IPS-20b (cell line): ENCODE measurements around the gene CBLB.

Experiments used
- H3K27ac ChIP-seq: one replicate; pipeline ENCODE4 v1.5.1; 2013; ENCODE audit warnings: low read length
- H3K27me3 ChIP-seq: 2 replicates; pipeline ENCODE4 v1.6.1; 2013; ENCODE audit warnings: mild to moderate bottlenecking, low read length, inconsistent platforms; ENCODE audit not compliant: insufficient read depth
- H3K36me3 ChIP-seq: 2 replicates; pipeline ENCODE4 v1.6.1; 2013; ENCODE audit warnings: low read depth, mild to moderate bottlenecking, inconsistent platforms, low read length, moderate library complexity; ENCODE audit not compliant: insufficient read depth
- H3K4me1 ChIP-seq: 2 replicates; pipeline ENCODE4 v1.6.1; 2013; ENCODE audit warnings: mild to moderate bottlenecking, control low read depth, inconsistent platforms, low read length, moderate library complexity; ENCODE audit not compliant: insufficient read depth
- H3K4me3 ChIP-seq: 2 replicates; pipeline ENCODE4 v1.5.1; 2013; ENCODE audit warnings: mild to moderate bottlenecking, low read length, inconsistent platforms
- H3K9ac ChIP-seq: 2 replicates; pipeline ENCODE4 v1.6.1; 2013; ENCODE audit warnings: low read depth, mild to moderate bottlenecking, inconsistent platforms, low read length, moderate library complexity
- H3K9me3 ChIP-seq: 2 replicates; pipeline ENCODE4 v1.6.1; 2013; ENCODE audit warnings: mild to moderate bottlenecking, low read depth, low read length, inconsistent platforms; ENCODE audit not compliant: insufficient read depth

The CBLB gene

GRCh38 chr3:105843994-105844393, 24.8 kb downstream of the CBLB start:
- Histone ChIP-seq H3K4me1 (peaks cover 13% of the 10 kb centered on the region), H3K9ac (no peak overlapping the region)

GRCh38 chr3:105842943-105843342, 25.9 kb downstream of the CBLB start:
- no peaks in the 10 kb centered on the region for H3K9me3 ChIP-seq
- H3K36me3 ChIP-seq, result no peaks in the 10 kb centered on the region
- peaks cover 16% of the 10 kb centered on the region for H3K4me1 ChIP-seq
- no peak overlapping the region for H3K9ac ChIP-seq
- no peaks in the 10 kb centered on the region for H3K27me3 ChIP-seq
- H3K4me3 ChIP-seq, result no peak overlapping the region
- no peak overlapping the region for H3K27ac ChIP-seq

More at GRCh38 chr3:105843994-105844393, 24.8 kb downstream of the CBLB start:
- Histone ChIP-seq H3K4me3 (no peak overlapping the region), H3K9me3 (no peaks in the 10 kb centered on the region), H3K36me3 (no peaks in the 10 kb centered on the region), H3K27ac (no peak overlapping the region), H3K27me3 (no peaks in the 10 kb centered on the region)

GRCh38 chr3:105842449-105842848, 26.4 kb downstream of the CBLB start:
- Histone ChIP-seq H3K9ac (no peak overlapping the region), H3K4me1 (peaks cover 16% of the 10 kb centered on the region), H3K36me3 (no peaks in the 10 kb centered on the region), H3K4me3 (no peak overlapping the region), H3K9me3 (no peaks in the 10 kb centered on the region), H3K27ac (no peak overlapping the region), H3K27me3 (no peaks in the 10 kb centered on the region)

GRCh38 chr3:105837947-105838346, 30.9 kb downstream of the CBLB start:
- Histone ChIP-seq H3K27ac (no peak overlapping the region), H3K9ac (no peak overlapping the region), H3K4me3 (no peak overlapping the region), H3K9me3 (no peaks in the 10 kb centered on the region), H3K27me3 (no peaks in the 10 kb centered on the region), H3K36me3 (no peaks in the 10 kb centered on the region), H3K4me1 (peaks cover 10% of the 10 kb centered on the region)

GRCh38 chr3:105837143-105837740, 31.6 kb downstream of the CBLB start:
- Histone ChIP-seq H3K9me3 (no peaks in the 10 kb centered on the region), H3K4me3 (no peak overlapping the region), H3K9ac (no peak overlapping the region), H3K27me3 (no peaks in the 10 kb centered on the region), H3K4me1 (peaks cover 10% of the 10 kb centered on the region), H3K36me3 (no peaks in the 10 kb centered on the region), H3K27ac (no peak overlapping the region)

- Histone ChIP-seq H3K9me3 (no peaks in the 10 kb centered on the region), H3K27ac (no peak overlapping the region), H3K4me3 (no peak overlapping the region), H3K27me3 (no peaks in the 10 kb centered on the region), H3K9ac (no peak overlapping the region), H3K36me3 (no peaks in the 10 kb centered on the region), H3K4me1 (peaks cover 10% of the 10 kb centered on the region)
Observed at GRCh38 chr3:105836533-105836932, 32.3 kb downstream of the CBLB start.

GRCh38 chr3:105835606-105836005, 33.2 kb downstream of the CBLB start:
- Histone ChIP-seq H3K9ac (no peak overlapping the region), H3K27me3 (no peaks in the 10 kb centered on the region), H3K4me1 (peaks cover 10% of the 10 kb centered on the region), H3K27ac (no peak overlapping the region), H3K9me3 (no peaks in the 10 kb centered on the region), H3K36me3 (no peaks in the 10 kb centered on the region), H3K4me3 (no peak overlapping the region)

- Histone ChIP-seq H3K4me1 (peaks cover 12% of the 10 kb centered on the region), H3K36me3 (no peaks in the 10 kb centered on the region), H3K9me3 (no peaks in the 10 kb centered on the region), H3K9ac (no peak overlapping the region), H3K27ac (no peak overlapping the region), H3K4me3 (no peak overlapping the region), H3K27me3 (no peaks in the 10 kb centered on the region)
Observed at GRCh38 chr3:105834768-105835167, 34.0 kb downstream of the CBLB start.

GRCh38 chr3:105832644-105833043, 36.2 kb downstream of the CBLB start:
- Histone ChIP-seq H3K4me1 (peaks cover 13% of the 10 kb centered on the region), H3K4me3 (no peak overlapping the region), H3K9ac (no peak overlapping the region)

GRCh38 chr3:105830836-105831235, 38.0 kb downstream of the CBLB start:
- H3K4me1 ChIP-seq, result peaks cover 12% of the 10 kb centered on the region; the same call in 1 of the 2 replicates
- H3K27ac ChIP-seq, result no peak overlapping the region
- no peak overlapping the region for H3K4me3 ChIP-seq
- H3K27me3 ChIP-seq, result no peaks in the 10 kb centered on the region
- H3K9ac ChIP-seq, result no peak overlapping the region
- no peaks in the 10 kb centered on the region for H3K36me3 ChIP-seq
- no peaks in the 10 kb centered on the region for H3K9me3 ChIP-seq

More at GRCh38 chr3:105832644-105833043, 36.2 kb downstream of the CBLB start:
- H3K27ac ChIP-seq, result no peak overlapping the region
- no peaks in the 10 kb centered on the region for H3K9me3 ChIP-seq
- no peaks in the 10 kb centered on the region for H3K27me3 ChIP-seq
- H3K36me3 ChIP-seq, result no peaks in the 10 kb centered on the region

GRCh38 chr3:105829871-105830622, 38.8 kb downstream of the CBLB start:
- Histone ChIP-seq H3K4me1 (peaks cover 12% of the 10 kb centered on the region; the same call in 1 of the 2 replicates), H3K27me3 (no peaks in the 10 kb centered on the region), H3K4me3 (no peak overlapping the region), H3K9ac (no peak overlapping the region), H3K27ac (no peak overlapping the region), H3K36me3 (no peaks in the 10 kb centered on the region), H3K9me3 (no peaks in the 10 kb centered on the region)

GRCh38 chr3:105829229-105829628, 39.6 kb downstream of the CBLB start:
- Histone ChIP-seq H3K4me1 (peaks cover 12% of the 10 kb centered on the region; the same call in 1 of the 2 replicates), H3K27me3 (no peaks in the 10 kb centered on the region), H3K9me3 (no peaks in the 10 kb centered on the region), H3K27ac (no peak overlapping the region), H3K9ac (no peak overlapping the region), H3K4me3 (no peak overlapping the region), H3K36me3 (no peaks in the 10 kb centered on the region)
